ENCODE results near the gene COL24A1. TPM values are rescaled to one million over a fixed set of nuclear protein-coding genes. Genes with fewer than 3 reads are reported as not detected.

Gene COL24A1
- total RNA-seq, 1 donor from 2014 or later, result not detected

- H3K27me3 Mint-ChIP-seq, result no peaks in the 10 kb centered on the region
- intact Hi-C loops (cut with micrococcal nuclease), result no loop called here
- H3K4me1 Mint-ChIP-seq, result no peaks in the 10 kb centered on the region
- DNase-seq (no peak), ATAC-seq (ENCODE audit: low read depth) (no peak)
- TF ChIP-seq, protein P1, sequence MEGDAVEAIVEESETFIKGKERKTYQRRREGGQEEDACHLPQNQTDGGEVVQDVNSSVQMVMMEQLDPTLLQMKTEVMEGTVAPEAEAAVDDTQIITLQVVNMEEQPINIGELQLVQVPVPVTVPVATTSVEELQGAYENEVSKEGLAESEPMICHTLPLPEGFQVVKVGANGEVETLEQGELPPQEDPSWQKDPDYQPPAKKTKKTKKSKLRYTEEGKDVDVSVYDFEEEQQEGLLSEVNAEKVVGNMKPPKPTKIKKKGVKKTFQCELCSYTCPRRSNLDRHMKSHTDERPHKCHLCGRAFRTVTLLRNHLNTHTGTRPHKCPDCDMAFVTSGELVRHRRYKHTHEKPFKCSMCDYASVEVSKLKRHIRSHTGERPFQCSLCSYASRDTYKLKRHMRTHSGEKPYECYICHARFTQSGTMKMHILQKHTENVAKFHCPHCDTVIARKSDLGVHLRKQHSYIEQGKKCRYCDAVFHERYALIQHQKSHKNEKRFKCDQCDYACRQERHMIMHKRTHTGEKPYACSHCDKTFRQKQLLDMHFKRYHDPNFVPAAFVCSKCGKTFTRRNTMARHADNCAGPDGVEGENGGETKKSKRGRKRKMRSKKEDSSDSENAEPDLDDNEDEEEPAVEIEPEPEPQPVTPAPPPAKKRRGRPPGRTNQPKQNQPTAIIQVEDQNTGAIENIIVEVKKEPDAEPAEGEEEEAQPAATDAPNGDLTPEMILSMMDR (IDR thresholded peaks at IDR 0.05), result no peak
- peaks cover 3% of the 10 kb centered on the region for H3K9me3 Mint-ChIP-seq
- CTCF ChIA-PET, result no interaction called here
- POLR2A ChIA-PET, result no interaction called here
- H3K36me3 Mint-ChIP-seq (ENCODE audit: low read depth), result no peaks in the 10 kb centered on the region
- H3K27ac Mint-ChIP-seq, result no peak overlapping the region
- no peak overlapping the region for H3K4me3 Mint-ChIP-seq
Observed at GRCh38 chr1:85830837-85831236, 325.7 kb downstream of the COL24A1 start.

GRCh38 chr1:85824066-85824840 is 332.3 kb downstream of the COL24A1 start:
- Mint-ChIP-seq H3K36me3 (ENCODE audit: low read depth) (no peaks in the 10 kb centered on the region), H3K27me3 (no peaks in the 10 kb centered on the region), H3K27ac (no peak overlapping the region), H3K4me3 (no peak overlapping the region), H3K4me1 (no peaks in the 10 kb centered on the region), H3K9me3 (peaks cover 3% of the 10 kb centered on the region)
- ATAC-seq (ENCODE audit: low read depth), result no peak
- POLR2A ChIA-PET, result no interaction called here
- intact Hi-C loops (cut with micrococcal nuclease), result no loop called here
- CTCF ChIA-PET, result no interaction called here
- TF ChIP-seq, protein P1 (IDR thresholded peaks at IDR 0.05), result no peak
- no peak for DNase-seq

DNA sequence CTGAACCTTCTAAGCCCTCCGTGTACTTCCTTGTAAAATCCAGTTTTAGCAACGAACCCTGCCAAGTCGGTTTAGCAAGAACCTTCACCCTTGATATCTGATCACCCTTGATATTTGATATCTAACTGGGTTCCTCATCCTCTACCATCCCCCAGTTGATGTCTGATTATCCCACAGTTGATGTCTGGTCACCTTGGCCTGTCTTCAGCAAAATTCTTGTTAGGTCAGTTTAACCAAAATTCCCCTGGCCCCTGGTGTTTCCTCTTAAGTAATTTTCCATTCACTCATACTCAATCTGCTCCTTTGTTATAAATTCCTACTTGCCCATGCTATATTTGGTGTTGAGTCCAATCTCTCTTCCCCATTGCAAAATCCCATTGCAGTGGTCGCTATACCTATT is 333.9 kb downstream of the COL24A1 start:
- DNase-seq (no peak), ATAC-seq (ENCODE audit: low read depth) (no peak)
- H3K27ac Mint-ChIP-seq, result no peak overlapping the region
- no peaks in the 10 kb centered on the region for H3K4me1 Mint-ChIP-seq
- ChIA-PET CTCF (no interaction called here), POLR2A (no interaction called here)
- TF ChIP-seq, protein P1 (IDR thresholded peaks at IDR 0.05), result no peak
- H3K36me3 Mint-ChIP-seq (ENCODE audit: low read depth), result no peaks in the 10 kb centered on the region
- no peaks in the 10 kb centered on the region for H3K9me3 Mint-ChIP-seq
- no peak overlapping the region for H3K4me3 Mint-ChIP-seq
- intact Hi-C loops (cut with micrococcal nuclease), result no loop called here
- H3K27me3 Mint-ChIP-seq, result no peaks in the 10 kb centered on the region

DNA sequence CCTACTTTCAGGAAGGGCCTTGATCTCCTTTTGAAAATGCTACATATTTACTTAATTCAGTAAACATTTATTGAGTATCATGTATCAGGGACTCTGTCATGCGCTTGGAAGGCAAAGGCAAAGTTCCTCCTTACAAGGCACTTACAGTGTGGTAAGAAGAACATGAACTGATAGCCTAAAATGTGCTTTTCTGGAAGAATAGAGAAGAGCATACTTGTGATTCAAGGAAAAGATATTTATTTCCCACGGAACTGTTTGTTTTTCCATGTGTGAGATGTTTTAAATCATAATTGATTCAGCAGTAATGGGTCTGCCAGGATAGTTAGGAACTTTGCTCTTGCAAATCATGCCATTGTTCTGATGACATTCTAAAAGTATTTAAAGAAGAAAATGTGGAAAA is 338.2 kb downstream of the COL24A1 start:
- no peaks in the 10 kb centered on the region for H3K27me3 Mint-ChIP-seq
- H3K4me1 Mint-ChIP-seq, result no peaks in the 10 kb centered on the region
- H3K4me3 Mint-ChIP-seq, result no peak overlapping the region
- no peaks in the 10 kb centered on the region for H3K36me3 Mint-ChIP-seq (ENCODE audit: low read depth)
- DNase-seq, result no peak
- ChIA-PET CTCF (no interaction called here), POLR2A (no interaction called here)
- no peak for ATAC-seq (ENCODE audit: low read depth)
- no peak overlapping the region for H3K27ac Mint-ChIP-seq
- intact Hi-C loops (cut with micrococcal nuclease), result no loop called here
- no peaks in the 10 kb centered on the region for H3K9me3 Mint-ChIP-seq
- TF ChIP-seq, protein P1 (IDR thresholded peaks at IDR 0.05), result no peak

DNA sequence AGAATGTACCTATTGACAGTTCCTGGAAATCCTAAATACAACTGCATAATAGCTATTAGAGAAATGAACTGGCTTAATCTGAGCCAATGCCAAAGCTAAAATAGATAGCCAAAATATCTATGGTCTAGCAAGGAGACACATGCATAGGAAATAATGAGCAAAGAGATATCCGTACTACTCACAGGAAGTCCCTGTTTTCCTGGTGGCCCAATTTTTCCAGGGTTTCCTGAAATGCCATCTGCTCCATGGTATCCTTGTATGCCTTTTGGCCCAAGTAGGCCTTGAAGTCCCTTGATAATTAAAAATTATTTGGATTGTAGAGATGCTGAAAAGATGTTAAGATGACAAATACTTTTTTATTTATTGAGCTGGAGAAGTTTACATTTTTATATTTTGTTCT is 340.0 kb downstream of the COL24A1 start:
- H3K4me1 Mint-ChIP-seq, result no peaks in the 10 kb centered on the region
- no peaks in the 10 kb centered on the region for H3K9me3 Mint-ChIP-seq
- H3K27ac Mint-ChIP-seq, result no peak overlapping the region
- CTCF ChIA-PET, result no interaction called here
- POLR2A ChIA-PET, result no interaction called here
- H3K36me3 Mint-ChIP-seq (ENCODE audit: low read depth), result no peaks in the 10 kb centered on the region
- H3K27me3 Mint-ChIP-seq, result no peaks in the 10 kb centered on the region
- intact Hi-C loops (cut with micrococcal nuclease), result no loop called here
- ATAC-seq (ENCODE audit: low read depth), result no peak
- H3K4me3 Mint-ChIP-seq, result no peak overlapping the region
- TF ChIP-seq, protein P1 (IDR thresholded peaks at IDR 0.05), result no peak
- no peak for DNase-seq
